Caki2 (cell line): Measurements from ENCODE around the gene FIS1. TPM values are rescaled to one million over a fixed set of nuclear protein-coding genes. Genes with fewer than 3 reads are reported as not detected.
"Not testable (repeated sequence)": the region's sequence is repeated elsewhere in the genome, so short reads cannot be mapped to it uniquely, and the experiment has no call there.

Source experiments
- DNase-seq: peaks from one replicate; pipeline ENCODE4 v3.0.0-alpha.2; 2015; ENCODE audit warnings: low read depth
- in situ Hi-C: cut with HindIII; loops from 2 replicates; pipeline ENCODE4 v1.10.0; 2016; ENCODE audit warnings: low sequenced_read_pairs, low pct_unique_long_range_greater_than_20kb, mixed read lengths
- total RNA-seq: library from RNA; depleted of rRNA; stranded (reverse); fragments of >200 nt; shearing (Covaris generic); gene quantifications from 2 replicates; pipeline ENCODE4 v1.2.3, GENCODE V29; 2014; ENCODE audit warnings: low replicate concordance; rRNA removed

Gene FIS1
- total RNA-seq: 130 and 156 TPM in 2 replicates

GRCh38 chr7:101244375-101245146 is at the start of gene FIS1:
FIS1 (minus strand) TSS chr7:101245081; CDS start chr7:101245004, 77 bp downstream.
- in situ Hi-C loops: no loop called here
- peak; percentile 92 for DNase-seq

GRCh38 chr7:101294039-101294831 is 49.4 kb upstream of the FIS1 start:
- no peak for DNase-seq
- in situ Hi-C loops: no loop called here

GRCh38 chr7:101293069-101294021 is 48.5 kb upstream of the FIS1 start:
- in situ Hi-C loops, DNase-seq: not testable (repeated sequence)

- in situ Hi-C loops, DNase-seq: not testable (repeated sequence)
Observed at GRCh38 chr7:101292566-101292965, 47.7 kb upstream of the FIS1 start.

GRCh38 chr7:101290186-101291037 is 45.5 kb upstream of the FIS1 start:
- in situ Hi-C loops: not testable (repeated sequence)
- peak; percentile 23 for DNase-seq

GRCh38 chr7:101289687-101290086 is 44.8 kb upstream of the FIS1 start:
- DNase-seq, in situ Hi-C loops: not testable (repeated sequence)

GRCh38 chr7:101288439-101288838 is 43.6 kb upstream of the FIS1 start:
- in situ Hi-C loops: no loop called here
- no peak for DNase-seq

GRCh38 chr7:101287032-101287431 is 42.2 kb upstream of the FIS1 start:
- in situ Hi-C loops: no loop called here

GRCh38 chr7:101285880-101286279 is 41.0 kb upstream of the FIS1 start:
- DNase-seq, in situ Hi-C loops: not testable (repeated sequence)

More at GRCh38 chr7:101287032-101287431, 42.2 kb upstream of the FIS1 start:
- DNase-seq: no peak

GRCh38 chr7:101285171-101285570 is 40.3 kb upstream of the FIS1 start:
- in situ Hi-C loops: no loop called here
- no peak for DNase-seq

- in situ Hi-C loops, DNase-seq: not testable (repeated sequence)
Observed at GRCh38 chr7:101280912-101281311, 36.0 kb upstream of the FIS1 start.

GRCh38 chr7:101278461-101279292 is 33.8 kb upstream of the FIS1 start:
- in situ Hi-C loops: no loop called here
- no peak for DNase-seq

- in situ Hi-C loops: no loop called here
Observed at GRCh38 chr7:101277155-101277554, 32.3 kb upstream of the FIS1 start.

GRCh38 chr7:101273206-101273605 is 28.3 kb upstream of the FIS1 start:
- in situ Hi-C loops: no loop called here

More at GRCh38 chr7:101277155-101277554, 32.3 kb upstream of the FIS1 start:
- DNase-seq: no peak

GRCh38 chr7:101271021-101271420 is 26.1 kb upstream of the FIS1 start:
- no peak for DNase-seq
- in situ Hi-C loops: no loop called here

More at GRCh38 chr7:101273206-101273605, 28.3 kb upstream of the FIS1 start:
- no peak for DNase-seq

- DNase-seq: no peak
- in situ Hi-C loops: no loop called here
Observed at GRCh38 chr7:101269664-101270063, 24.8 kb upstream of the FIS1 start.
